Ectodermal cell (in vitro differentiated cells): ENCODE measurements around the gene IBSP. TPM values are rescaled to one million over a fixed set of nuclear protein-coding genes. Genes with fewer than 3 reads are reported as not detected.

Experiments used
- H3K27ac ChIP-seq: 2 replicates; pipeline ENCODE4 v1.7.0; 2013; ENCODE audit warnings: mild to moderate bottlenecking, low read depth, low read length; ENCODE audit not compliant: insufficient read depth, poor library complexity, severe bottlenecking
- H3K27me3 ChIP-seq: 2 replicates; pipeline ENCODE4 v1.7.0; 2013; ENCODE audit warnings: mild to moderate bottlenecking, low read length; ENCODE audit not compliant: insufficient read depth, control insufficient read depth, poor library complexity, severe bottlenecking
- H3K36me3 ChIP-seq: one replicate; pipeline ENCODE4 v1.7.0; 2013; ENCODE audit warnings: low read length; ENCODE audit not compliant: control insufficient read depth, insufficient read depth
- H3K4me1 ChIP-seq: one replicate; pipeline ENCODE4 v1.7.0; 2013; ENCODE audit warnings: low read length; ENCODE audit not compliant: control insufficient read depth, insufficient read depth
- H3K4me3 ChIP-seq: 2 replicates; pipeline ENCODE4 v1.7.0; 2013; ENCODE audit warnings: low read depth, low read length, control low read depth; ENCODE audit not compliant: insufficient read depth
- H3K9me3 ChIP-seq: 2 replicates; pipeline ENCODE4 v1.7.0; 2013; ENCODE audit warnings: mild to moderate bottlenecking, low read length, moderate library complexity; ENCODE audit not compliant: control insufficient read depth
- WGBS, 2 experiments: methylation state at CpG; one replicate each; pipeline ENCODE4 v1.1.7; 2013; ENCODE audit warnings: missing lambda C conversion rate in 2 of 2; 5-methylcytosine and 5-hydroxymethylcytosine counted together
- polyA plus RNA-seq, 4 experiments: library from polyadenylated mRNA; stranded (reverse); fragments of 50-300 nt; gene quantifications; one replicate each; pipeline ENCODE4 v1.2.3, GENCODE V29; 2013

IBSP gene
- not detected for polyA plus RNA-seq (2013, experiment 1 of 4)
- polyA plus RNA-seq (2013, experiment 2 of 4): not detected
- polyA plus RNA-seq (2013, experiment 3 of 4): not detected
- not detected for polyA plus RNA-seq (2013, experiment 4 of 4)

- H3K4me3 ChIP-seq: no peak within 1 kb of the TSS
- no peaks in the 10 kb centered on the region for H3K4me1 ChIP-seq
- no peaks in the 10 kb centered on the region for H3K27me3 ChIP-seq
- 81% methylated on average over 3 to 4 of the region's 4 CpGs for WGBS, 2 experiments
- no peaks in the 10 kb centered on the region for H3K36me3 ChIP-seq
- no peak within 1 kb of the TSS for H3K27ac ChIP-seq
- H3K9me3 ChIP-seq: no peaks in the 10 kb centered on the region
Observed at GRCh38 chr4:87799301-87800113, at the start of gene IBSP. TSS of gene IBSP (plus strand) at chr4:87799554. CDS start at chr4:87802362, 2,808 bp downstream.

- Histone ChIP-seq H3K27ac (no peak overlapping the region), H3K9me3 (no peaks in the 10 kb centered on the region), H3K36me3 (no peaks in the 10 kb centered on the region), H3K27me3 (no peaks in the 10 kb centered on the region), H3K4me3 (no peak overlapping the region), H3K4me1 (no peaks in the 10 kb centered on the region)
- 93 to 95% methylated on average over 2 of the region's 2 CpGs for WGBS, 2 experiments
Observed at GRCh38 chr4:87749883-87750282, 49.5 kb upstream of the IBSP start.

- Histone ChIP-seq H3K27ac (no peak overlapping the region), H3K4me1 (no peaks in the 10 kb centered on the region), H3K4me3 (no peak overlapping the region), H3K9me3 (no peaks in the 10 kb centered on the region), H3K27me3 (no peaks in the 10 kb centered on the region), H3K36me3 (no peaks in the 10 kb centered on the region)
- WGBS, 2 experiments: 88 to 89% methylated on average over 2 of the region's 2 CpGs
Observed at GRCh38 chr4:87758270-87758669, 41.1 kb upstream of the IBSP start.

GRCh38 chr4:87762311-87762710 lies 37.0 kb upstream of the IBSP start:
- Histone ChIP-seq H3K4me1 (no peaks in the 10 kb centered on the region), H3K4me3 (no peak overlapping the region), H3K9me3 (no peaks in the 10 kb centered on the region), H3K27me3 (no peaks in the 10 kb centered on the region), H3K27ac (no peak overlapping the region), H3K36me3 (no peaks in the 10 kb centered on the region)
- WGBS, 2 experiments: 95 to 99% methylated on average over 2 of the region's 3 CpGs

- no peak overlapping the region for H3K4me3 ChIP-seq
- no peak overlapping the region for H3K27ac ChIP-seq
- no peaks in the 10 kb centered on the region for H3K4me1 ChIP-seq
- no peaks in the 10 kb centered on the region for H3K27me3 ChIP-seq
- H3K9me3 ChIP-seq: no peaks in the 10 kb centered on the region
- WGBS, 2 experiments: 100% methylated on average over 1 to 2 of the region's 2 CpGs
- no peaks in the 10 kb centered on the region for H3K36me3 ChIP-seq
Observed at GRCh38 chr4:87781569-87781968, 17.8 kb upstream of the IBSP start.

GRCh38 chr4:87783781-87784180 lies 15.6 kb upstream of the IBSP start:
- WGBS, 2 experiments: 100% methylated on average over 2 of the region's 2 CpGs; no CpG with 5 or more reads in 1 of the 2 experiments
- Histone ChIP-seq H3K27me3 (no peaks in the 10 kb centered on the region), H3K27ac (no peak overlapping the region), H3K9me3 (no peaks in the 10 kb centered on the region), H3K4me1 (no peaks in the 10 kb centered on the region), H3K36me3 (no peaks in the 10 kb centered on the region), H3K4me3 (no peak overlapping the region)

- H3K27me3 ChIP-seq: no peaks in the 10 kb centered on the region
- H3K27ac ChIP-seq: no peak overlapping the region
- H3K9me3 ChIP-seq: no peaks in the 10 kb centered on the region
- no peaks in the 10 kb centered on the region for H3K4me1 ChIP-seq
- WGBS, 2 experiments: 96% methylated on average over 15 of the region's 15 CpGs
- H3K4me3 ChIP-seq: no peak overlapping the region
- H3K36me3 ChIP-seq: no peaks in the 10 kb centered on the region
Observed at GRCh38 chr4:87785731-87786509, 13.4 kb upstream of the IBSP start.

DNA sequence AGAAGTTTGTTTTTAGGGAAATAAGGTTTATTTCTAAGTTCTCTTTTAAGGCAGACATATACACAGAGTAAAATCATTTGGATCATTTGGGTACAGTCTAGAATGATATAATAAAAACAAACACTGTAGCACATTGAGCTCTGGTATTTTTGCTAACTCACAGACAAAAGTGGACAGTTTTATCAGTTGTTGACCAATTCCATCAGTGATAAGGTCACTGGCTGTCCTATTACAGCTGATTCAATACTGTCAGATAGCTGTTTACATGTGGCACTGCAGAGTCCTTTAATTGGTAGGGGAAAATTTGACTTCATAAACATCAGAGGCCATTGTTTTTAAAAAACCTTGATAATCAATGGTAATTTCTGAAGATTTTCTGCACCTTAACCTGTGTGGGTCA lies 3.5 kb downstream of the IBSP start:
- H3K27me3 ChIP-seq: no peaks in the 10 kb centered on the region
- no peak overlapping the region for H3K27ac ChIP-seq
- H3K9me3 ChIP-seq: no peaks in the 10 kb centered on the region
- H3K36me3 ChIP-seq: no peaks in the 10 kb centered on the region
- H3K4me3 ChIP-seq: no peak overlapping the region
- H3K4me1 ChIP-seq: no peaks in the 10 kb centered on the region

DNA sequence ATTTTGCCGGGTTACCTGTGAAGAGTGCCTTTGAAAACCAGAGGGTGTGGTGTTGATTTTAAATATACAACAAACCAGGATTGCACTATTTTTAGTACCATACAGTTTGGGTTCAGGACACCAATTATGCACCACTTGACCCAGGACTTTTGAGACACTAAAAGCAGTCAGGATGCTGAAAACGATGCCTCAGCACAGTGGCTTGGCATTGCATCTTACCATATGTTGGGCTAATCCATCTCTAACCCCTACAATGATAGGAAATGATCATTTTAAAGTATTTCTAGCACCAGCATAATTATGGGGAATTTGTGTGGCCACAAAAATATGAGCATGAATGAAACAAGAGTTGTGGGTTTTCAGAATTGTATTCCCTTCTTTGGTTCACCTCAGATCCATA lies 4.1 kb downstream of the IBSP start:
- WGBS, 2 experiments: 85 to 91% methylated on average over 1 to 2 of the region's 2 CpGs
- H3K36me3 ChIP-seq: no peaks in the 10 kb centered on the region
- no peaks in the 10 kb centered on the region for H3K27me3 ChIP-seq
- H3K9me3 ChIP-seq: no peaks in the 10 kb centered on the region
- H3K4me1 ChIP-seq: no peaks in the 10 kb centered on the region
- no peak overlapping the region for H3K27ac ChIP-seq
- H3K4me3 ChIP-seq: no peak overlapping the region

- Histone ChIP-seq H3K27me3 (no peaks in the 10 kb centered on the region), H3K27ac (no peak overlapping the region), H3K9me3 (no peaks in the 10 kb centered on the region), H3K36me3 (no peaks in the 10 kb centered on the region), H3K4me3 (no peak overlapping the region), H3K4me1 (no peaks in the 10 kb centered on the region)
- WGBS, 2 experiments: 83 to 87% methylated on average over 2 of the region's 2 CpGs
Observed at GRCh38 chr4:87804871-87805270, 5.5 kb downstream of the IBSP start.
